Endothelial cell of umbilical vein (primary cell): ENCODE results near the gene TAGLN2. TPM values are rescaled to one million over a fixed set of nuclear protein-coding genes. Genes with fewer than 3 reads are reported as not detected.

Experiments used
- BruUV-seq: library from RNA; stranded (reverse); fragments of 400-500 nt; replicated peaks from 2 replicates; lab custom pipeline; 2021; lab: Mats Ljungman, UMichigan
- CTCF ChIA-PET: fragments of 300-600, 350-600 bp; sonication (Branson Sonifier 250); formaldehyde crosslinking; loops from one replicate; lab custom pipeline; 2021; ENCODE audit warnings: antibody characterized with exemption, inconsistent platforms; lab: Charles Lee
- POLR2A ChIA-PET: fragments of 300-600, 350-600 bp; sonication (Branson Sonifier 250); formaldehyde crosslinking; loops from one replicate; lab custom pipeline; 2021; ENCODE audit warnings: antibody characterized with exemption, inconsistent platforms; lab: Charles Lee
- DNase-seq: peaks from one replicate; pipeline ENCODE4 v3.0.0-alpha.2; 2011; ENCODE audit warnings: low read depth, low spot score
- FAIRE-seq: peaks from 2 replicates; lab custom pipeline; 2011; peaks lifted over from hg19 to GRCh38; lab: Jason Lieb, UNC
- H2AFZ ChIP-seq: 2 replicates; pipeline ENCODE4 v1.6.0; 2012; ENCODE audit warnings: low read depth, low read length, control low read depth, inconsistent platforms
- H3K27ac ChIP-seq: 2 replicates; pipeline ENCODE4 v1.5.1; 2011; ENCODE audit warnings: low read depth, mild to moderate bottlenecking, control low read depth, low read length, moderate library complexity; ENCODE audit not compliant: insufficient read depth
- H3K27me3 ChIP-seq, 2 experiments: 2 replicates each; pipeline versions ENCODE4 v1.6.0 to v1.6.1; 2011; ENCODE audit warnings: low read length in 2 of 2, mixed read lengths in 1 of 2; ENCODE audit not compliant: control insufficient read depth in 2 of 2, insufficient read depth in 2 of 2
- H3K36me3 ChIP-seq, 2 experiments: 2 replicates in 1 of 2; 3 replicates in 1 of 2; pipeline ENCODE4 v1.5.1; 2011; ENCODE audit warnings: low read length in 2 of 2, mild to moderate bottlenecking in 1 of 2, moderate library complexity in 1 of 2; ENCODE audit not compliant: control insufficient read depth in 2 of 2, insufficient read depth in 2 of 2; ENCODE audit errors: extremely low read depth in 1 of 2
- H3K4me1 ChIP-seq: 3 replicates; pipeline ENCODE4 v1.5.1; 2011; ENCODE audit warnings: mild to moderate bottlenecking, low read length; ENCODE audit not compliant: control insufficient read depth, insufficient read depth; ENCODE audit errors: extremely low read depth
- H3K4me2 ChIP-seq: 2 replicates; pipeline ENCODE4 v1.6.1; 2011; ENCODE audit warnings: low read length, control low read depth, mixed read lengths; ENCODE audit not compliant: insufficient read depth
- H3K4me3 ChIP-seq, 3 experiments: fragments of 200-600 bp in 1 of 3; sonication (generic), shearing (Covaris generic) in 1 of 3; replicated peaks in 1 of 3; 2 replicates each; pipeline ENCODE4 v1.5.1; 2011 to 2016; ENCODE audit warnings: control low read depth in 3 of 3, low read length in 3 of 3, mild to moderate bottlenecking in 2 of 3, inconsistent platforms in 1 of 3, low read depth in 1 of 3, moderate library complexity in 1 of 3; ENCODE audit not compliant: insufficient read depth in 1 of 3
- H3K79me2 ChIP-seq: 2 replicates; pipeline ENCODE4 v1.6.0; 2012; ENCODE audit warnings: low read length, inconsistent platforms; ENCODE audit not compliant: control insufficient read depth, insufficient read depth
- H3K9ac ChIP-seq: replicated peaks from 2 replicates; pipeline ENCODE3; 2011; ENCODE audit warnings: low read length, control low read depth; ENCODE audit not compliant: insufficient read depth; ENCODE audit errors: extremely low read depth
- H3K9me1 ChIP-seq: replicated peaks from 3 replicates; pipeline ENCODE4 v1.6.0; 2011; ENCODE audit warnings: mild to moderate bottlenecking, low read length; ENCODE audit not compliant: control insufficient read depth, insufficient read depth; ENCODE audit errors: extremely low read depth
- H3K9me3 ChIP-seq: replicated peaks from 2 replicates; pipeline ENCODE4 v1.5.1; 2012; ENCODE audit warnings: low read length, inconsistent platforms; ENCODE audit not compliant: control insufficient read depth, insufficient read depth
- H4K20me1 ChIP-seq: replicated peaks from 2 replicates; pipeline ENCODE3; 2011; ENCODE audit warnings: mild to moderate bottlenecking, low read length; ENCODE audit not compliant: control insufficient read depth, insufficient read depth; ENCODE audit errors: extremely low read depth
- CTCF ChIP-seq, 2 donors: IDR thresholded peaks; 1 replicate in 1 of 2; 2 replicates in 1 of 2; pipeline ENCODE4 v1.5.1; 2011; ENCODE audit warnings: low read length in 2 of 2, mild to moderate bottlenecking in 2 of 2, moderate library complexity in 2 of 2, control low read depth in 1 of 2, inconsistent platforms in 1 of 2, low read depth in 1 of 2; ENCODE audit not compliant: insufficient read depth in 1 of 2; ENCODE audit errors: extremely low read depth in 1 of 2
- EZH2 ChIP-seq: IDR thresholded peaks from 2 replicates; pipeline ENCODE4 v1.6.1; 2012; ENCODE audit warnings: borderline replicate concordance, low read depth, mild to moderate bottlenecking, moderate library complexity, low read length, inconsistent platforms; ENCODE audit not compliant: severe bottlenecking
- FOS ChIP-seq: IDR thresholded peaks from 2 replicates; pipeline ENCODE4 v1.6.1; 2011; ENCODE audit warnings: mild to moderate bottlenecking, low read length, moderate library complexity, borderline replicate concordance; ENCODE audit not compliant: insufficient read depth
- GATA2 ChIP-seq: IDR thresholded peaks from 2 replicates; pipeline ENCODE4 v1.7.0; 2011; ENCODE audit warnings: low read depth, mild to moderate bottlenecking, moderate library complexity, mixed read lengths, low read length; ENCODE audit not compliant: insufficient read length, insufficient read depth
- JUN ChIP-seq: IDR thresholded peaks from 2 replicates; pipeline ENCODE4 v1.6.1; 2011; ENCODE audit warnings: borderline replicate concordance, low read depth; ENCODE audit not compliant: insufficient read length, insufficient read depth
- MAX ChIP-seq: IDR thresholded peaks from 2 replicates; pipeline ENCODE4 v1.6.1; 2011; ENCODE audit not compliant: insufficient read depth, insufficient read length
- MYC ChIP-seq: IDR thresholded peaks from one replicate; pipeline ENCODE4 v1.6.1; 2011; ENCODE audit warnings: mild to moderate bottlenecking, low read depth, low read length
- POLR2A ChIP-seq: IDR thresholded peaks from 2 replicates; pipeline ENCODE4 v1.6.1; 2012; ENCODE audit warnings: low read depth, mild to moderate bottlenecking, control low read depth, low read length
- POLR2AphosphoS5 ChIP-seq: IDR thresholded peaks from 2 replicates; pipeline ENCODE4 v1.6.1; 2012; ENCODE audit warnings: low read depth, mild to moderate bottlenecking, control low read depth, low read length, moderate library complexity; ENCODE audit not compliant: insufficient read depth
- dilution Hi-C: fragments of 300-500 bp; cut with MboI; formaldehyde crosslinking; loops from one replicate; pipeline ENCODE4 v1.15.0; 2019; ENCODE audit warnings: low sequenced_read_pairs; ENCODE audit not compliant: extremely low pct_ligation_motif_present
- intact Hi-C: fragments of 100-400 bp; cut with micrococcal nuclease; formaldehyde crosslinking; loops from one replicate; pipeline ENCODE4 v1.10.0; 2022
- polyA plus RNA-seq, 4 experiments: library from polyadenylated mRNA; depleted of rRNA in 3 of 4; stranded (reverse) in 3 of 4; unstranded in 1 of 4; fragments of >200 nt; gene quantifications; 2 replicates each; pipeline versions ENCODE4 v1.2.1 to v1.2.3, GENCODE V29; 2011 to 2012; ENCODE audit warnings: missing spikeins in 1 of 4
- total RNA-seq: library from RNA; stranded (reverse); gene quantifications from 2 replicates; pipeline ENCODE4 v1.2.3, GENCODE V29; 2021

The TAGLN2 gene
- total and polyA plus RNA-seq, 2 donors (not counting 3 experiments of a cell fraction or from before 2014, with no cell fraction given): 646 to 1,279 TPM

- Histone ChIP-seq H3K9ac (peak overlapping the region; percentile 100), H3K4me1 (peaks cover 27% of the 10 kb centered on the region), H2AFZ (no peak overlapping the region), H3K9me3 (no peaks in the 10 kb centered on the region), H3K4me2 (peak overlapping the region; percentile 85), H3K27ac (peak overlapping the region; percentile 98), H4K20me1 (no peaks in the 10 kb centered on the region), H3K27me3 (no peaks in the 10 kb centered on the region), H3K36me3 (peaks cover 7 to 11% of the 10 kb centered on the region in 2 experiments), H3K79me2 (peaks cover 59% of the 10 kb centered on the region), H3K9me1 (no peaks in the 10 kb centered on the region), H3K4me3 (peak overlapping the region; percentile 46 to 78 (median 71))
- peak in 1 of 2 donors; percentile 28 for TF ChIP-seq CTCF (IDR thresholded peaks at IDR 0.05; ENCODE audit: extremely low read depth in 1 of 2, insufficient read depth in 1 of 2, low read depth in 1 of 2, low read length in 2 of 2)
- no peak for TF ChIP-seq GATA2
- TF ChIP-seq JUN: peak; percentile 61
- TF ChIP-seq POLR2A: peak; percentile 71
- no peak for TF ChIP-seq EZH2
- TF ChIP-seq MYC: peak; percentile 28
- peak; percentile 88 for TF ChIP-seq FOS
- no peak for TF ChIP-seq MAX
- peak; percentile 85 for TF ChIP-seq POLR2AphosphoS5
- CTCF ChIA-PET: interaction anchor here (0.9 to 7.5 kb wide), 7 partner anchors 8 to 126 kb away, joined by 3 to 71 read pairs (median 4); no protein-coding TSS in a partner anchor
- POLR2A ChIA-PET: interaction anchor here (0.5 to 2.3 kb wide), 4 partner anchors 8 to 304 kb away, joined by 3 to 9 read pairs (median 6); no protein-coding TSS in a partner anchor
- FAIRE-seq: peak; percentile 76
- no TSS peak for BruUV-seq
- peak; percentile 90 for DNase-seq
- intact Hi-C loops: loop anchor here (1.0 to 10.0 kb wide), 6 partner anchors 8 to 1909 kb away; no protein-coding TSS in a partner anchor
- dilution Hi-C loops: no loop called here
Measured at GRCh38 chr1:159924025-159924790, 1.1 kb downstream of the TAGLN2 start.
